Liver (tissue), 9 donors: ENCODE results near the gene OR1K1. TPM values are rescaled to one million over a fixed set of nuclear protein-coding genes. Genes with fewer than 3 reads are reported as not detected.

Experiments used
- DNase-seq: peaks from one replicate; pipeline ENCODE4 v3.0.0-alpha.2; 2017; ENCODE audit warnings: low spot score
- H3K27ac ChIP-seq, 2 donors: one replicate each; pipeline ENCODE4 v1.7.0; 2013; ENCODE audit warnings: inconsistent platforms in 2 of 2, low read length in 2 of 2, control low read depth in 1 of 2, low read depth in 1 of 2, mild to moderate bottlenecking in 1 of 2
- H3K27me3 ChIP-seq, 4 donors: one replicate each; pipeline versions ENCODE4 v1.6.1 to v1.7.0; 2013; ENCODE audit warnings: low read length in 3 of 4, inconsistent platforms in 1 of 4, mild to moderate bottlenecking in 1 of 4, moderate library complexity in 1 of 4; ENCODE audit not compliant: control insufficient read depth in 4 of 4, insufficient read depth in 4 of 4
- H3K36me3 ChIP-seq, 4 donors: one replicate each; pipeline versions ENCODE4 v1.6.1 to v1.7.0; 2013; ENCODE audit warnings: low read length in 3 of 4, mild to moderate bottlenecking in 3 of 4, low read depth in 1 of 4, moderate library complexity in 1 of 4; ENCODE audit not compliant: control insufficient read depth in 4 of 4, insufficient read depth in 3 of 4
- H3K4me1 ChIP-seq, 4 donors: one replicate each; pipeline versions ENCODE4 v1.6.1 to v1.7.0; 2013; ENCODE audit warnings: low read length in 3 of 4, mild to moderate bottlenecking in 3 of 4, moderate library complexity in 1 of 4; ENCODE audit not compliant: control insufficient read depth in 4 of 4, insufficient read depth in 4 of 4
- H3K4me3 ChIP-seq, 3 donors: one replicate each; pipeline versions ENCODE4 v1.6.1 to v1.7.0; 2013; ENCODE audit warnings: low read length in 3 of 3, control low read depth in 1 of 3, low read depth in 1 of 3, mild to moderate bottlenecking in 1 of 3
- H3K9ac ChIP-seq, 2 donors: one replicate each; pipeline ENCODE4 v1.7.0; 2013; ENCODE audit warnings: low read length in 2 of 2, mild to moderate bottlenecking in 2 of 2, moderate library complexity in 2 of 2, control low read depth in 1 of 2, low read depth in 1 of 2
- H3K9me3 ChIP-seq, 4 donors: one replicate each; pipeline versions ENCODE4 v1.6.1 to v1.7.0; 2013; ENCODE audit warnings: low read length in 3 of 4; ENCODE audit not compliant: control insufficient read depth in 4 of 4
- FOXA2 ChIP-seq: IDR thresholded peaks from 2 replicates; pipeline ENCODE4 v1.6.1; 2016; ENCODE audit warnings: antibody characterized with exemption
- GABPA ChIP-seq, 2 donors: IDR thresholded peaks in 1 of 2; conservative IDR thresholded peaks in 1 of 2; 2 replicates each; pipeline ENCODE4 v1.6.1; 2016; ENCODE audit warnings: antibody characterized with exemption in 2 of 2, mild to moderate bottlenecking in 1 of 2, moderate library complexity in 1 of 2
- HNF4A ChIP-seq, 2 donors: conservative IDR thresholded peaks; 2 replicates each; pipeline ENCODE4 v1.6.1; 2016; ENCODE audit warnings: antibody characterized with exemption in 2 of 2, mild to moderate bottlenecking in 2 of 2
- HNF4G ChIP-seq: IDR thresholded peaks from 2 replicates; pipeline ENCODE4 v1.6.1; 2016; ENCODE audit warnings: antibody characterized with exemption
- NR2F2 ChIP-seq: IDR thresholded peaks from 2 replicates; pipeline ENCODE4 v1.6.1; 2016; ENCODE audit warnings: antibody characterized with exemption
- RAD21 ChIP-seq, 2 donors: IDR thresholded peaks; 2 replicates each; pipeline ENCODE4 v1.6.1; 2016; ENCODE audit warnings: antibody characterized with exemption in 2 of 2, mild to moderate bottlenecking in 2 of 2
- RXRA ChIP-seq, 2 donors: IDR thresholded peaks; 2 replicates each; pipeline ENCODE4 v1.6.1; 2017 to 2018; ENCODE audit warnings: antibody characterized with exemption in 2 of 2, mild to moderate bottlenecking in 1 of 2
- SP1 ChIP-seq: IDR thresholded peaks from 2 replicates; pipeline ENCODE4 v1.6.1; 2018; ENCODE audit warnings: antibody characterized with exemption, mild to moderate bottlenecking
- TAF1 ChIP-seq: conservative IDR thresholded peaks from 2 replicates; pipeline ENCODE4 v1.6.1; 2016; ENCODE audit warnings: antibody characterized with exemption, mild to moderate bottlenecking
- WGBS: extraction: QIAGEN DNeasy Blood & Tissue Kit; methylation state at CpG from one replicate; pipeline ENCODE4 v1.1.7; 2013; 5-methylcytosine and 5-hydroxymethylcytosine counted together
- polyA plus RNA-seq, 2 donors: library from polyadenylated mRNA; stranded (reverse) in 1 of 2; unstranded in 1 of 2; fragments of 200-250 nt in 1 of 2; fragments of >200 nt in 1 of 2; fragmentation: Nextera tagmentation in 1 of 2; extraction: Ambion mirVana in 1 of 2; gene quantifications; one replicate each; pipeline versions ENCODE4 v1.2.1 to v1.2.3, GENCODE V29; 2013 to 2015
- total RNA-seq, 2 donors: library from RNA; depleted of rRNA; stranded (reverse); fragments of >200 nt; gene quantifications; one replicate each; pipeline ENCODE4 v1.2.3, GENCODE V29; 2014
- TF ChIP-seq, protein P1 (sequence below): IDR thresholded peaks from 2 replicates; pipeline ENCODE4 v1.6.1; 2016; ENCODE audit warnings: antibody characterized with exemption
- TF ChIP-seq, protein P2 (sequence below): IDR thresholded peaks from 2 replicates; pipeline ENCODE4 v1.6.1; 2016; ENCODE audit warnings: antibody characterized with exemption
- TF ChIP-seq, protein P3 (sequence below): IDR thresholded peaks from 2 replicates; pipeline ENCODE4 v1.6.1; 2016; ENCODE audit warnings: antibody characterized with exemption, mild to moderate bottlenecking
- TF ChIP-seq, protein P4 (sequence below): fragments of 150-350 bp; IDR thresholded peaks from 2 replicates; pipeline ENCODE4 v1.5.1; 2017; ENCODE audit warnings: improper control_type of control experiment, low read depth, low read length; ENCODE audit not compliant: missing input control
- donor health status: healthy.
- donor health status: healthy.
- donor health status: healthy.
- donor health status: healthy.
- donor health status: healthy.

Gene OR1K1
- total and polyA plus RNA-seq, 4 donors = not detected

DNA sequence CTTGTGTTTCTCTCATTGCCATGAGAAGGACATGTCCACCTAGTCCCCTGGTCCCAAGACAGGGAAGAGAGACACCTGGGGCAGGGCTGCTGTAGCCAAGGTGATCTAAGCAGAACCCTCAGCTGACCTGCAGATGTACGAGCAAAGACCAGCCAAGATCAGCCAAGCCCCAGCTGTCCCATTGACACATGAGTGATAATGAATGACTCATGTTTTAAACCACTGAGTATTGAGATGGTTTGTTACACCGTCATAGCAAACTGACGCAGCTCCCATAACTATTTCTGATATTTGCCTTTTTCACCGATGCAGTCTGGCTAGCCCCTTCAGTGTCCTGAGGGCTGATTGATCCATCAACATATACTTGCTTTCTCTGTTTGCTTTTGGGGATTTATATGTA, 6.7 kb downstream of the OR1K1 start:
- Histone ChIP-seq H3K4me3 (no peak overlapping the region), H3K9me3 (no peaks in the 10 kb centered on the region), H3K27ac (no peak overlapping the region), H3K4me1 (peaks cover 0 to 5% (median 0%) of the 10 kb centered on the region in 4 donors), H3K27me3 (no peaks in the 10 kb centered on the region), H3K36me3 (no peaks in the 10 kb centered on the region), H3K9ac (no peak overlapping the region)
- no peak for DNase-seq
- TF ChIP-seq FOXA2 (no peak), NR2F2 (no peak), HNF4A (conservative IDR thresholded peaks at IDR 0.05) (no peak), GABPA (IDR thresholded peaks at IDR 0.05 in 1 of 2, conservative IDR thresholded peaks at IDR 0.05 in 1 of 2) (no peak), HNF4G (no peak)
- TF ChIP-seq, protein P1, sequence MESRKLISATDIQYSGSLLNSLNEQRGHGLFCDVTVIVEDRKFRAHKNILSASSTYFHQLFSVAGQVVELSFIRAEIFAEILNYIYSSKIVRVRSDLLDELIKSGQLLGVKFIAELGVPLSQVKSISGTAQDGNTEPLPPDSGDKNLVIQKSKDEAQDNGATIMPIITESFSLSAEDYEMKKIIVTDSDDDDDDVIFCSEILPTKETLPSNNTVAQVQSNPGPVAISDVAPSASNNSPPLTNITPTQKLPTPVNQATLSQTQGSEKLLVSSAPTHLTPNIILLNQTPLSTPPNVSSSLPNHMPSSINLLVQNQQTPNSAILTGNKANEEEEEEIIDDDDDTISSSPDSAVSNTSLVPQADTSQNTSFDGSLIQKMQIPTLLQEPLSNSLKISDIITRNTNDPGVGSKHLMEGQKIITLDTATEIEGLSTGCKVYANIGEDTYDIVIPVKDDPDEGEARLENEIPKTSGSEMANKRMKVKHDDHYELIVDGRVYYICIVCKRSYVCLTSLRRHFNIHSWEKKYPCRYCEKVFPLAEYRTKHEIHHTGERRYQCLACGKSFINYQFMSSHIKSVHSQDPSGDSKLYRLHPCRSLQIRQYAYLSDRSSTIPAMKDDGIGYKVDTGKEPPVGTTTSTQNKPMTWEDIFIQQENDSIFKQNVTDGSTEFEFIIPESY = no peak
- TF ChIP-seq, protein P2, sequence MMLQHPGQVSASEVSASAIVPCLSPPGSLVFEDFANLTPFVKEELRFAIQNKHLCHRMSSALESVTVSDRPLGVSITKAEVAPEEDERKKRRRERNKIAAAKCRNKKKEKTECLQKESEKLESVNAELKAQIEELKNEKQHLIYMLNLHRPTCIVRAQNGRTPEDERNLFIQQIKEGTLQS = no peak
- WGBS = 93% methylated on average over 4 of the region's 4 CpGs

DNA sequence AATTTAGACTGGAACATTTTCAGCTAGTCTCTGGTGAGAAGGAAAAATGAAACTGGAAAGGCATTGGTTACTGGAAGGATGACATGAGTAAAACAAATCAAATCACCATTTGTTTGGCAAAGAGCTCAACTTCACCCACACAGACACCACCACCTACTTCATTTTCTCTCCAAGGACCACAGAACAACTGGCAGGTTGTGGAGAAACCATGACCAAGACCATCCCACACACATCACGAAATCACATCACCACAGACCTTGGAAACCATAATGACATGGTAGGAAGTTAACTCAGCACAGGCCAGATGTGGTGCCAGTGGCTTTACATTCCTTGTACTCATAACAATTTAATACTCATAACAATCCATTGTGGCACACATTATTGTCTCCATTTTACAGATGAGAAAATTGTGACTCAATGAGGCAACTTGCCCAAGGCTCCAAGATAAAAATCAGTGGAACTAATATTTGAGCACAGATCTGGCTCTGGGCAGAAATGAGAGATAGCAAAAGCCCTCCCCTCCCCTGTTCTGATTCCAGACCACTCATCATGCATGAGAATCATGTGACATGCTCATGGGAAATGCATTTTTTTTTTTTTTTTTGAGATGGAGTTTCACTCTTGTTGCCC, 7.5 kb downstream of the OR1K1 start:
- Histone ChIP-seq H3K27ac (no peak overlapping the region), H3K4me1 (peaks cover 0 to 5% (median 0%) of the 10 kb centered on the region in 4 donors), H3K36me3 (no peaks in the 10 kb centered on the region), H3K4me3 (no peak overlapping the region), H3K9ac (no peak overlapping the region), H3K27me3 (no peaks in the 10 kb centered on the region), H3K9me3 (no peaks in the 10 kb centered on the region)
- TF ChIP-seq, protein P1 = no peak
- TF ChIP-seq, protein P3, sequence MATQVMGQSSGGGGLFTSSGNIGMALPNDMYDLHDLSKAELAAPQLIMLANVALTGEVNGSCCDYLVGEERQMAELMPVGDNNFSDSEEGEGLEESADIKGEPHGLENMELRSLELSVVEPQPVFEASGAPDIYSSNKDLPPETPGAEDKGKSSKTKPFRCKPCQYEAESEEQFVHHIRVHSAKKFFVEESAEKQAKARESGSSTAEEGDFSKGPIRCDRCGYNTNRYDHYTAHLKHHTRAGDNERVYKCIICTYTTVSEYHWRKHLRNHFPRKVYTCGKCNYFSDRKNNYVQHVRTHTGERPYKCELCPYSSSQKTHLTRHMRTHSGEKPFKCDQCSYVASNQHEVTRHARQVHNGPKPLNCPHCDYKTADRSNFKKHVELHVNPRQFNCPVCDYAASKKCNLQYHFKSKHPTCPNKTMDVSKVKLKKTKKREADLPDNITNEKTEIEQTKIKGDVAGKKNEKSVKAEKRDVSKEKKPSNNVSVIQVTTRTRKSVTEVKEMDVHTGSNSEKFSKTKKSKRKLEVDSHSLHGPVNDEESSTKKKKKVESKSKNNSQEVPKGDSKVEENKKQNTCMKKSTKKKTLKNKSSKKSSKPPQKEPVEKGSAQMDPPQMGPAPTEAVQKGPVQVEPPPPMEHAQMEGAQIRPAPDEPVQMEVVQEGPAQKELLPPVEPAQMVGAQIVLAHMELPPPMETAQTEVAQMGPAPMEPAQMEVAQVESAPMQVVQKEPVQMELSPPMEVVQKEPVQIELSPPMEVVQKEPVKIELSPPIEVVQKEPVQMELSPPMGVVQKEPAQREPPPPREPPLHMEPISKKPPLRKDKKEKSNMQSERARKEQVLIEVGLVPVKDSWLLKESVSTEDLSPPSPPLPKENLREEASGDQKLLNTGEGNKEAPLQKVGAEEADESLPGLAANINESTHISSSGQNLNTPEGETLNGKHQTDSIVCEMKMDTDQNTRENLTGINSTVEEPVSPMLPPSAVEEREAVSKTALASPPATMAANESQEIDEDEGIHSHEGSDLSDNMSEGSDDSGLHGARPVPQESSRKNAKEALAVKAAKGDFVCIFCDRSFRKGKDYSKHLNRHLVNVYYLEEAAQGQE = no peak
- TF ChIP-seq RAD21 (IDR thresholded peaks at IDR 0.05) (no peak), FOXA2 (no peak), HNF4A (conservative IDR thresholded peaks at IDR 0.05) (no peak), GABPA (IDR thresholded peaks at IDR 0.05 in 1 of 2, conservative IDR thresholded peaks at IDR 0.05 in 1 of 2) (no peak), SP1 (no peak), NR2F2 (no peak), TAF1 (no peak), RXRA (IDR thresholded peaks at IDR 0.05) (no peak)
- TF ChIP-seq, protein P4, sequence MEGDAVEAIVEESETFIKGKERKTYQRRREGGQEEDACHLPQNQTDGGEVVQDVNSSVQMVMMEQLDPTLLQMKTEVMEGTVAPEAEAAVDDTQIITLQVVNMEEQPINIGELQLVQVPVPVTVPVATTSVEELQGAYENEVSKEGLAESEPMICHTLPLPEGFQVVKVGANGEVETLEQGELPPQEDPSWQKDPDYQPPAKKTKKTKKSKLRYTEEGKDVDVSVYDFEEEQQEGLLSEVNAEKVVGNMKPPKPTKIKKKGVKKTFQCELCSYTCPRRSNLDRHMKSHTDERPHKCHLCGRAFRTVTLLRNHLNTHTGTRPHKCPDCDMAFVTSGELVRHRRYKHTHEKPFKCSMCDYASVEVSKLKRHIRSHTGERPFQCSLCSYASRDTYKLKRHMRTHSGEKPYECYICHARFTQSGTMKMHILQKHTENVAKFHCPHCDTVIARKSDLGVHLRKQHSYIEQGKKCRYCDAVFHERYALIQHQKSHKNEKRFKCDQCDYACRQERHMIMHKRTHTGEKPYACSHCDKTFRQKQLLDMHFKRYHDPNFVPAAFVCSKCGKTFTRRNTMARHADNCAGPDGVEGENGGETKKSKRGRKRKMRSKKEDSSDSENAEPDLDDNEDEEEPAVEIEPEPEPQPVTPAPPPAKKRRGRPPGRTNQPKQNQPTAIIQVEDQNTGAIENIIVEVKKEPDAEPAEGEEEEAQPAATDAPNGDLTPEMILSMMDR = no peak
- TF ChIP-seq, protein P2 = no peak
- DNase-seq = no peak
- 86% methylated on average over 1 of the region's 1 CpG for WGBS
